Measurements from ENCODE around the gene CBX8.

CBX8 gene

GRCh38 chr17:79804856-79805696, 8.2 kb upstream of the CBX8 start:
- no peak for DNase-seq (ENCODE audit: low spot score)

- DNase-seq (ENCODE audit: low spot score): peak; percentile 23
These were observed 7.3 kb upstream of the CBX8 start for GRCh38 chr17:79803997-79804855.

GRCh38 chr17:79803421-79803996, 6.6 kb upstream of the CBX8 start:
- DNase-seq (ENCODE audit: low spot score): no peak

GRCh38 chr17:79802736-79803420, 6.0 kb upstream of the CBX8 start:
- no peak for DNase-seq (ENCODE audit: low spot score)

GRCh38 chr17:79802039-79802735, 5.3 kb upstream of the CBX8 start:
- DNase-seq (ENCODE audit: low spot score): no peak

- no peak for DNase-seq (ENCODE audit: low spot score)
These were observed 4.5 kb upstream of the CBX8 start for GRCh38 chr17:79801156-79802038.

GRCh38 chr17:79800325-79801155, 3.7 kb upstream of the CBX8 start:
- no peak for DNase-seq (ENCODE audit: low spot score)

- DNase-seq (ENCODE audit: low spot score): no peak
These were observed 2.9 kb upstream of the CBX8 start for GRCh38 chr17:79799538-79800324.

GRCh38 chr17:79799174-79799537, 2.3 kb upstream of the CBX8 start:
- no peak for DNase-seq (ENCODE audit: low spot score)

- no peak for DNase-seq (ENCODE audit: low spot score)
These were observed 1.7 kb upstream of the CBX8 start for GRCh38 chr17:79798299-79799173.

- no peak for DNase-seq (ENCODE audit: low spot score)
These were observed 818 bp upstream of the CBX8 start for GRCh38 chr17:79797492-79798298.

- DNase-seq (ENCODE audit: low spot score): no peak
These were observed 474 bp downstream of the CBX8 start for GRCh38 chr17:79796444-79796762.

GRCh38 chr17:79795795-79796443, 958 bp downstream of the CBX8 start:
- DNase-seq (ENCODE audit: low spot score): no peak

- no peak for DNase-seq (ENCODE audit: low spot score)
These were observed 2.0 kb downstream of the CBX8 start for GRCh38 chr17:79794659-79795511.

GRCh38 chr17:79793924-79794304, 3.0 kb downstream of the CBX8 start:
- DNase-seq (ENCODE audit: low spot score): no peak
